ENCODE data around the gene PRRX2. TPM values are rescaled to one million over a fixed set of nuclear protein-coding genes. Genes with fewer than 3 reads are reported as not detected.
A peak's percentile ranks its signal among the peaks of the same experiment; 100 is the strongest.

Gene PRRX2
- total RNA-seq, 5 donors from 2014 or later (not counting 1 experiment from before 2014, with no cell fraction given), result 0.26 TPM; not detected in 4

DNA sequence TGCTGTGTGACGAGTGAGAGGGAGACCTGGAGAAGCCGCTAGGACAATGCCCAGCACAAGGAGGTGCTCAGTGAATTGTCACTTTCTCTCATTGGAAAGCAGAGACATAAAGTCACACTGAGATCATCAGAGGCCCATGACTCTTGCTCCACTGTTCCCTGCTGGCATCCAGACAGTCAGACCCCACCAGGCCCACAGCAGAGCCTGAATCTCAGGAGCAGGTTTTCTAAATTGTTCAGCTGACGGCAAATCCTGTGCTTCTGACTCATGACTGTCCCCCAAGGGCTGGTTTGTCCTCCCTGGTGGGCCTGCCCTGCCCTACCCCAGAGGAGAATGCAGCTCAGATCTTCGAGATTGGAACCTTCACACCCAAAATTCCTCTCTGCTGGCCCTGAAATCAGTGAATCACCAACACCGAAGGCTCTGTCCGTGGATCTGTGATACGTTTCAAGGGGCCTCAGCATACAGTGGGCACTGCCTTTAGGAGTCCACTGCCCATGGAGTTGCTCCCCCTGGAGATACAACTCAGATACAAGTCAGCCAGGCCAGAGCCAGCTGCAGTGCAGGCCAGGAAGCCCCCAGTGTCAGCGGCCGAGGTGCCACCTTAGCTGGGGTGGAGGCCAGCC lies 84.7 kb downstream of the PRRX2 start:
- no peak overlapping the region for H3K27ac Mint-ChIP-seq
- H3K36me3 ChIP-seq (ENCODE audit: control insufficient read depth in 2 of 2, extremely low read depth in 1 of 2, insufficient read depth in 1 of 2, low read length in 1 of 2), result no peaks in the 10 kb centered on the region
- peaks cover 0 to 11% of the 10 kb centered on the region in 2 experiments for H3K4me1 ChIP-seq (ENCODE audit: control insufficient read depth in 1 of 2, extremely low read depth in 1 of 2, insufficient read depth in 2 of 2, low read length in 2 of 2)
- H3K4me3 Mint-ChIP-seq, result no peak overlapping the region
- ATAC-seq (replicated peaks in 1 of 4) (no peak), DNase-seq (no peak)
- POLR2A ChIA-PET, result no interaction called here
- H3K9me3 ChIP-seq, result no peaks in the 10 kb centered on the region
- no peak overlapping the region for H3K27ac ChIP-seq (ENCODE audit: low read length)
- peaks cover 0 to 38% of the 10 kb centered on the region in 2 experiments for H3K27me3 ChIP-seq (replicated peaks in 1 of 2; ENCODE audit: control insufficient read depth in 2 of 2, extremely low read depth in 1 of 2, insufficient read depth in 2 of 2, low read length in 1 of 2)
- H3K9me3 Mint-ChIP-seq, result no peaks in the 10 kb centered on the region
- no peaks in the 10 kb centered on the region for H3K36me3 Mint-ChIP-seq
- H3K4me1 Mint-ChIP-seq, result peaks cover 9 to 16% (median 10%) of the 10 kb centered on the region in 3 donors
- no peak overlapping the region for H3K4me3 ChIP-seq (ENCODE audit: control insufficient read depth in 1 of 2, extremely low read depth in 1 of 2, low read length in 1 of 2)
- peaks cover 0 to 10% of the 10 kb centered on the region in 2 donors for H3K27me3 Mint-ChIP-seq
- CTCF ChIA-PET, result no interaction called here
- WGBS (ENCODE audit: insufficient coverage), result 79% methylated on average over 6 of the region's 9 CpGs

DNA sequence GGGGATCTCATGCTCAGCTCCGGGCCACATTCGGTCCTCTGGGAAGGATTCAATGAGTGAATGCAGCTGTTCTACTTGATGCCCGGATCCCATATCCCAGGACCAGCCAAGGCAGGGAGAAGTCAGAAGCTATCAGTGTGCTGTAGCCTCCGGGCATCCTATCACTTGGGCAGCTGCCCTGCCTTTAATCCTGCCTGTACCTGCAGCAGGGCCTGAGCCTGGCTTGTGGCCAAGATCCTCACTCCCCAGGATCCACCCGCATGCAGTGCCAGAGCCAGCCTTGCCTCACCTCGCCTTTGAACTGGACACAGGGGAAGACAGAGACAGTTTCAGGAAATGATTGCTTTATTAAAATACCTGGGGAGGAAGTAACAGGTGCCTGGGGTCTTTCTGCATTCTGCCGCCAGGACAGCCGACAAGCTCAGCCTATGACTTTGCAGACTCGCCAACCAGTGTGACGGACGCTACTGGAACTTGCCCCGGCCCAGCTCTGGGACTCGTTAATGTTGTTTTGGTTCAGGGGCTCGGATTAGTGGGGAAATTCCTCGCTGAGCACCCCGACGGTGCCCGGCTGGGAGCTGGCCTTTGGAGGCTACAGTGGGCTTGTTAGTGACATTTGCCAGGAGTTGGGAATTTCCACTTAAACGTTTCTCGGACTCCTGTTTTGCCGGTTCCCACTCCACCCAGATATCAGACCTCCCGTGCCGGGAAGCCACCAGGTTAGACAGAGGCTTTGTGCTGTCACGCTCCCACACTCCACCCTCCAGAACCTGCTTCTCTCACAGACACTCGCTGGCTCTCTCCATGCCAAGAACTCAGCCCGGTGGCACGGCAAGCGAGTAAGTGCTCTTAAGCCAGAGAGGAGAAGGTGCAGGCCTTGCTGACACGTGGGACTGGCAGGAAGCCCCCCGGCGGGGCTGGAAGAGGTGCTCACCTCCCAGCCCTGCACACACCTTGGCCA lies 86.7 kb downstream of the PRRX2 start:
- 73% methylated on average over 23 of the region's 31 CpGs for WGBS (ENCODE audit: insufficient coverage)
- no peaks in the 10 kb centered on the region for H3K36me3 Mint-ChIP-seq

DNA sequence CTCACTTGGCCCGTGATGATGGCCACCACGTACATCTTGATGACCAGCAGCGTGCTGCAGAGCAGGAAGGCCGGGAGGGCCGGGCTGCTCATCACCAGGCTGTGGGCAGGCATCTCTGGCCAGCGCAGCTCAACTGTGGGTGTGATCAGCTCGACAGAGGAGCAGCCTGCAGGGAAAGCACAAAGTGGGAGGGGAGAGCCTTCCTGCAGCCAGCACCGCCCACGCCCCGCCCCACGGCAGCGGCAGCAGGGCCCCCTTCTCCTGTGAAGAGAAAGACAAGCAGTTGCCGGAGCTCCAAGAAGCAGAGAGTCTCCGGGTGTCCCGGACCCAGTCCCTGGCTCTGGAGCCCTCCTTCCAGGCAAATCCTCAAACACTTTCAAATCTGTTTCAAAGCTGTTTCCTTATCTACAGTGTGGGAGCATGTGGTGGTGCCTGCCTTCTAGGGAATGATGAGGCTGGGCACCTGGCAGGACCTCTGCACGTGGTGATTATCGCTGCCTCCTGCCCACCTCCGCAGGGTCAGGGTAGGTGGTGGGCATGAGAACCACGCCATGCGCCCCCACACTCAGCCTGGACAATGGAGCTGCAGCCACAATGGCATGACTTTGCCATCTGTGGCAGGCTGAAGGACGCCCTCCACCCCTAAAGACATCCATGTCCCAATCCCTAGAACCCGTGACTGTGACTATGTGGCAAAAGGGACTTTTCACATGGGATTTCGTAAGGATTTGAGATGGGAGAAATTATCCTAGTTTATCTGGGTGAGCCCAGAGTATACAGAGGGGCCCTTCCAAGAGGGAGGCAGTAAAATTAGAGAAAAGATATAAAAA lies 87.7 kb downstream of the PRRX2 start, which contains the start of gene PTGES:
Gene PTGES (minus strand): TSS at position 143 of the 830 bp plus-strand sequence. CDS start 30 bp downstream, at position 113.
- Mint-ChIP-seq H3K36me3 (no peaks in the 10 kb centered on the region), H3K4me3 (peak within 1 kb of the TSS in 2 of 3 donors; percentile 41 to 55), H3K9me3 (no peaks in the 10 kb centered on the region), H3K4me1 (peaks cover 19 to 27% (median 25%) of the 10 kb centered on the region in 3 donors), H3K27ac (no peak within 1 kb of the TSS), H3K27me3 (peaks cover 0 to 10% of the 10 kb centered on the region in 2 donors)
- ChIA-PET CTCF (interaction anchor here in 1 of 2 donors (0.6 kb wide), 1 partner anchor 1825 kb away, joined by 3 read pairs; no protein-coding TSS in a partner anchor), POLR2A (no interaction called here)
- Histone ChIP-seq H3K9me3 (no peaks in the 10 kb centered on the region), H3K4me1 (ENCODE audit: control insufficient read depth in 1 of 2, extremely low read depth in 1 of 2, insufficient read depth in 2 of 2, low read length in 2 of 2) (peaks cover 0 to 20% of the 10 kb centered on the region in 2 experiments), H3K27ac (ENCODE audit: low read length) (no peak within 1 kb of the TSS), H3K4me3 (ENCODE audit: control insufficient read depth in 1 of 2, extremely low read depth in 1 of 2, low read length in 1 of 2) (peak within 1 kb of the TSS in 1 of 2 donors; percentile 34), H3K27me3 (replicated peaks in 1 of 2; ENCODE audit: control insufficient read depth in 2 of 2, extremely low read depth in 1 of 2, insufficient read depth in 2 of 2, low read length in 1 of 2) (peaks cover 0 to 43% of the 10 kb centered on the region in 2 experiments), H3K36me3 (ENCODE audit: control insufficient read depth in 2 of 2, extremely low read depth in 1 of 2, insufficient read depth in 1 of 2, low read length in 1 of 2) (no peaks in the 10 kb centered on the region)
- peak; percentile 62 to 98 (median 77) for ATAC-seq (replicated peaks in 1 of 4)
- 13% methylated on average over 17 of the region's 23 CpGs for WGBS (ENCODE audit: insufficient coverage)
- peak in 34 of 35 experiments; percentile 20 to 72 (median 48) for DNase-seq

More for the DNA sequence above, 86.7 kb downstream of the PRRX2 start:
- Mint-ChIP-seq H3K27ac (no peak overlapping the region), H3K27me3 (peaks cover 0 to 10% of the 10 kb centered on the region in 2 donors), H3K4me3 (peak overlapping the region in 1 of 3 donors; percentile 55), H3K9me3 (no peaks in the 10 kb centered on the region), H3K4me1 (peaks cover 11 to 20% (median 18%) of the 10 kb centered on the region in 3 donors)
- Histone ChIP-seq H3K4me3 (ENCODE audit: control insufficient read depth in 1 of 2, extremely low read depth in 1 of 2, low read length in 1 of 2) (no peak overlapping the region), H3K27ac (ENCODE audit: low read length) (no peak overlapping the region), H3K36me3 (ENCODE audit: control insufficient read depth in 2 of 2, extremely low read depth in 1 of 2, insufficient read depth in 1 of 2, low read length in 1 of 2) (no peaks in the 10 kb centered on the region), H3K9me3 (no peaks in the 10 kb centered on the region), H3K27me3 (replicated peaks in 1 of 2; ENCODE audit: control insufficient read depth in 2 of 2, extremely low read depth in 1 of 2, insufficient read depth in 2 of 2, low read length in 1 of 2) (peaks cover 0 to 41% of the 10 kb centered on the region in 2 experiments), H3K4me1 (ENCODE audit: control insufficient read depth in 1 of 2, extremely low read depth in 1 of 2, insufficient read depth in 2 of 2, low read length in 2 of 2) (peaks cover 0 to 16% of the 10 kb centered on the region in 2 experiments)
- POLR2A ChIA-PET, result interaction anchor here in 1 of 2 donors (0.7 kb wide), 1 partner anchor 391 kb away, joined by 3 read pairs; no protein-coding TSS in a partner anchor
- no peak for ATAC-seq (replicated peaks in 1 of 4)
- CTCF ChIA-PET, result interaction anchor here in 1 of 2 donors (0.6 kb wide), 1 partner anchor 1826 kb away, joined by 3 read pairs; no protein-coding TSS in a partner anchor
- DNase-seq, result no peak

DNA sequence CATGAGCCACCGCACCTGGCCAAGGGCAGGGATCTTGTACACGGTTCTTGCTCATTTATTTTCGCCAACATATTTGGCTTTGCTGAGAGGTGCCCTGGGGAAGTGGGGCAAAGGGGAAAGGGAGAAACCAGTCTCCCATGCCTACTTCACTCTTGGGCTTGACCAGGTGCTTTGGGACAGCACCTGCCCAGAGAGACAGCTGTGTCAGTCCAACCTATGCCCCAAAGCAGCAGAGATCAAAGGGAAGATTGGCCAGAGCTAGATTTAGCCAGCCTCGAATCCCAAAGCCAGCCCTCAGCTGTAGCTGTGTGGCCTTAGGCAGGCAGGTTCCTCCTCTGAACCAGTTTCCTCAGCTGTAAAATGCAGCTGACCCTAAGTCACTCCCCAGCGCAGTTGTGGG lies 89.7 kb downstream of the PRRX2 start:
- WGBS (ENCODE audit: insufficient coverage), result 70% methylated on average over 1 of the region's 5 CpGs
- no peak for ATAC-seq (replicated peaks in 1 of 4)
- no peak overlapping the region for H3K27ac Mint-ChIP-seq

DNA sequence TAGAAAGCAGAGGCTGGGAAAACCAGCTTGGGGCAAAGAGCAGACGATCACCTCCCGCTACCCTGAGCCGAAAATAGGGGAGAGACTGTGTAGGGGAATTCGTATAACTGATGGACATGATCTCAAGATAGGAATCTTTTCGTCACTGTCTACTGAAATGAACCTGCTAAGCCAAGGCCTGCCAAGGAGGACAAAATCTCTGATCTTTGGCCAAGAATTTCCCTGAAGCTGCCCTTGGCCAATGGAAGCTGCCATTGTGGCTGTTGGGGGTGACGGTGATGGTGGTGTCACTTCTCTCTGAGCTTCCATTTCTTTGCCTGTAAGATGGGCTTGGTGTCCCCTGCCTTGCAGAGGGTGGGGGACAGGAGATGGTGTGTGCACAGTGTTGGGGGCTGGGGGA lies 90.7 kb downstream of the PRRX2 start:
- H3K4me1 Mint-ChIP-seq, result peaks cover 19 to 30% (median 27%) of the 10 kb centered on the region in 3 donors
- Histone ChIP-seq H3K9me3 (no peaks in the 10 kb centered on the region), H3K27ac (ENCODE audit: low read length) (no peak overlapping the region), H3K4me1 (ENCODE audit: control insufficient read depth in 1 of 2, extremely low read depth in 1 of 2, insufficient read depth in 2 of 2, low read length in 2 of 2) (peaks cover 0 to 20% of the 10 kb centered on the region in 2 experiments), H3K27me3 (replicated peaks in 1 of 2; ENCODE audit: control insufficient read depth in 2 of 2, extremely low read depth in 1 of 2, insufficient read depth in 2 of 2, low read length in 1 of 2) (peaks cover 0 to 39% of the 10 kb centered on the region in 2 experiments), H3K36me3 (ENCODE audit: control insufficient read depth in 2 of 2, extremely low read depth in 1 of 2, insufficient read depth in 1 of 2, low read length in 1 of 2) (no peaks in the 10 kb centered on the region), H3K4me3 (ENCODE audit: control insufficient read depth in 1 of 2, extremely low read depth in 1 of 2, low read length in 1 of 2) (no peak overlapping the region)
- no peaks in the 10 kb centered on the region for H3K36me3 Mint-ChIP-seq
- H3K27ac Mint-ChIP-seq, result no peak overlapping the region
- no peak overlapping the region for H3K4me3 Mint-ChIP-seq
- no peaks in the 10 kb centered on the region for H3K9me3 Mint-ChIP-seq
- ChIA-PET POLR2A (no interaction called here), CTCF (interaction anchor here in 1 of 2 donors (0.6 kb wide), 1 partner anchor 433 kb away, joined by 3 read pairs; no protein-coding TSS in a partner anchor)
- peaks cover 0 to 16% of the 10 kb centered on the region in 2 donors for H3K27me3 Mint-ChIP-seq
- DNase-seq, result no peak
- 90% methylated on average over 6 of the region's 6 CpGs for WGBS (ENCODE audit: insufficient coverage)
- ATAC-seq (replicated peaks in 1 of 4), result no peak

More for the DNA sequence above, 89.7 kb downstream of the PRRX2 start:
- Histone ChIP-seq H3K9me3 (no peaks in the 10 kb centered on the region), H3K27me3 (replicated peaks in 1 of 2; ENCODE audit: control insufficient read depth in 2 of 2, extremely low read depth in 1 of 2, insufficient read depth in 2 of 2, low read length in 1 of 2) (peaks cover 0 to 42% of the 10 kb centered on the region in 2 experiments), H3K36me3 (ENCODE audit: control insufficient read depth in 2 of 2, extremely low read depth in 1 of 2, insufficient read depth in 1 of 2, low read length in 1 of 2) (no peaks in the 10 kb centered on the region), H3K27ac (ENCODE audit: low read length) (no peak overlapping the region), H3K4me3 (ENCODE audit: control insufficient read depth in 1 of 2, extremely low read depth in 1 of 2, low read length in 1 of 2) (no peak overlapping the region), H3K4me1 (ENCODE audit: control insufficient read depth in 1 of 2, extremely low read depth in 1 of 2, insufficient read depth in 2 of 2, low read length in 2 of 2) (peaks cover 0 to 20% of the 10 kb centered on the region in 2 experiments)
- H3K27me3 Mint-ChIP-seq, result peaks cover 0 to 14% of the 10 kb centered on the region in 2 donors
- DNase-seq, result no peak
- H3K4me1 Mint-ChIP-seq, result peaks cover 19 to 30% (median 27%) of the 10 kb centered on the region in 3 donors
- POLR2A ChIA-PET, result interaction anchor here in 1 of 2 donors (0.6 kb wide), 1 partner anchor 195 kb away, joined by 16 read pairs; no protein-coding TSS in a partner anchor
- H3K9me3 Mint-ChIP-seq, result no peaks in the 10 kb centered on the region
- H3K36me3 Mint-ChIP-seq, result no peaks in the 10 kb centered on the region
- H3K4me3 Mint-ChIP-seq, result no peak overlapping the region
- CTCF ChIA-PET, result interaction anchor here (0.6 to 0.7 kb wide), 4 partner anchors 34 to 1799 kb away, joined by 3 to 9 read pairs (median 3); no protein-coding TSS in a partner anchor

Measured in T-cell (primary cell).